Measurements from ENCODE around the gene PCDHGB4.
"Not testable (repeated sequence)": the region's sequence is repeated elsewhere in the genome, so short reads cannot be mapped to it uniquely, and the experiment has no call there.

Gene PCDHGB4

DNA sequence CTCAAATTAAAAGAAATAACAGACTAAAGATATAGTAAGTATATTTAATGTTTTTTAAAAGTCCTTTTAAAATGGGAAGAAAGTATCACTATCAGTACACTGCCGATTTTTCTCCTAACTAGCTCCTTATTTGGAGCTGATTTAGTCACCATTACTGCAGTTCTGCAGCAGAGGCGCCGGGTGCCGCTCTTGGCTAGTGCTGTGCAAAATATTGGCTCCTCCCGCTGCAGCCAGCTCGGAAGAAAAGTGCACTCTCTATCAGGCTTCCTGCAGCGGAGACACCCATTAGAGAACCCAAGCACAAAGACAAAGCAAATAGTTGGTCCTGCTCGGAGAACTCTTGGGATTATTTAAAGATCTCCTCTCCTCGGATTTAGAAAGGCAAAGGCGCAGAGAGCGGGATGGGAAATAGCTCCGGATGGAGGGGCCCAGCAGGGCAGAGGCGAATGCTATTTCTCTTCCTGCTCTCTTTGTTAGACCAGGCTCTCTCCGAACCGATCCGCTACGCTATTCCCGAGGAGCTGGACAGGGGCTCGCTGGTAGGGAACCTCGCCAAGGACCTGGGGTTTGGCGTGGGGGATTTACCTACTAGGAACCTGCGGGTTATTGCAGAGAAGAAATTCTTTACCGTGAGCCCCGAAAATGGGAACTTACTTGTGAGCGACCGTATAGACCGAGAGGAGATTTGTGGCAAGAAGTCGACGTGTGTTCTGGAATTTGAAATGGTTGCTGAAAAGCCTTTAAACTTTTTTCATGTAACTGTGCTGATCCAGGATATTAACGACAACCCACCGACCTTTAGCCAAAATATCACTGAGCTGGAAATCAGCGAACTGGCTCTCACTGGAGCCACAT lies 17.3 kb upstream of the PCDHGB4 start, which contains the start of gene PCDHGB3:
TSS of gene PCDHGB3 (plus strand) at position 249 of the 855 bp plus-strand sequence. CDS start at position 402, 153 bp downstream.
- no peak for DNase-seq

GRCh38 chr5:141371572-141372475 lies 15.7 kb upstream of the PCDHGB4 start:
- no peak for DNase-seq

DNA sequence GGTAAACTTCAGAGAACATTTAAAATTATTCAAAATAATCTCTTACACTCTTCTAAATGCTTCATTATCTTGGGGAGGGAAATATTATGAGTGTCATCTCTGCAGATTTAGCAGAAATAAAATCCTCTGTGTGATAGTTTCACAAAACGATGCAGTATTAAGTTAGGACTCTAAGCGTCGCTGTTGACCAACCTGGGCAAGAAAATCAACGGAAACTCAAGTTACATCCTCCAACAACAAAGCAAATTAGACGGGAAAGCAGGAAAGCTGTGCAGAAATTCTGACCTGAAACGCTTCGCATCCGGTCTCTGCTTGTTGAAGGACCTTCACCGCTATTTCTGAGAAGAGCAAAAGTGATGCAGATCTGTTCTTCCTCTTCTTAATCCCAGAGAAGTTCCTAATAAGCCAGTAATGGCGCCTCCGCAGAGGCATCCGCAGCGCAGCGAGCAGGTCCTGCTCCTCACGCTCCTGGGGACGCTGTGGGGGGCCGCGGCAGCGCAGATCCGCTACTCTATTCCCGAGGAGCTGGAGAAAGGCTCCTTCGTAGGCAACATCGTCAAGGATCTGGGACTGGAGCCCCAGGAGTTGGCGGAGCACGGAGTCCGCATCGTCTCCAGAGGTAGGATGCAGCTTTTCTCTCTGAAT lies 13.7 kb upstream of the PCDHGB4 start, which contains the start of gene PCDHGA6:
TSS of gene PCDHGA6 (plus strand) at position 219 of the 645 bp plus-strand sequence. CDS start at position 412, 193 bp downstream.
- DNase-seq: no peak

DNA sequence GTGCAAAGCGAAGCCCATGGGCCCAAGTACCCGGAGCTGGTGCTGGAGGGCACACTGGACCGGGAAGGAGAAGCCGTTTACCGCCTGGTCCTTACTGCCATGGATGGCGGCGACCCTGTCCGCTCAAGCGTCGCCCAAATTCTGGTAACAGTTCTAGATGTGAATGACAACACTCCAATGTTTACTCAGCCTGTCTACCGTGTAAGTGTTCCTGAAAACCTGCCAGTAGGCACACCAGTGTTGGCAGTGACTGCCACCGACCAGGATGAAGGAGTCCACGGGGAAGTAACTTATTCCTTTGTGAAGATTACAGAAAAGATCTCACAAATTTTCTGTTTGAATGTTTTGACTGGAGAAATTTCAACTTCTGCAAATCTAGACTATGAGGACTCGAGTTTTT lies 12.9 kb upstream of the PCDHGB4 start:
- DNase-seq: no peak

GRCh38 chr5:141375444-141376155 lies 11.9 kb upstream of the PCDHGB4 start:
- peak; percentile 52 for DNase-seq

DNA sequence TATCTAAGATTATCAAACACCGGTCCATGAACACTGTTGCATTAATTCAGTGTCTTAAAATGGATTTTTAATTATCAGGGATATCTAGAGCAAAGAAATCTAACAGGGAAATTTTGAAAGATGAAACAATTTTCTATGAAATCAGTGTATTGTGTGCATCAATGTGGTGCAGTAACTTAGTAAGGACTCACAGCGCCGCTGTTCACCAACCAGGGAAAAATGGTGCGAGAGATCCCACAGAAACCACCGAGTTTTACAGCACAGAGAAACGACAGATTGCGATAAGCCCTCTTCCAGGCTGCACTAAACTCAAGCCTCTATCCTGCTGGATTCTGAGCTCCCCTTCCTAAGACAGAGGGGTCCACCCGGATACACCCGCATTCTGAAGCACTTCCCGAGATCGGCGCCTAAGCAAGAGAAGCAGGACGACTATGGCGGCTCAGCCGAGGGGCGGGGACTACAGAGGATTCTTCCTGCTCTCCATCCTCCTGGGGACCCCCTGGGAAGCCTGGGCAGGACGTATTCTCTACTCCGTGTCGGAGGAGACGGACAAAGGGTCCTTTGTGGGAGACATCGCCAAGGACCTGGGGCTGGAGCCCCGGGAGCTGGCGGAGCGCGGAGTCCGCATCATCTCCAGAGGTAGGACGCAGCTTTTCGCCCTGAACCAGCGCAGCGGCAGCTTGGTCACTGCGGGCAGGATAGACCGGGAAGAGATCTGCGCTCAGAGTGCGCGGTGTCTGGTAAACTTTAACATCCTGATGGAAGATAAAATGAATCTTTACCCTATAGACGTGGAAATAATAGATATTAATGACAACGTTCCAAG lies 4.8 kb upstream of the PCDHGB4 start, which contains the start of gene PCDHGA7:
TSS of gene PCDHGA7 (plus strand) at position 274 of the 826 bp plus-strand sequence. CDS start at position 432, 158 bp downstream.
- DNase-seq: peak; percentile 32

DNA sequence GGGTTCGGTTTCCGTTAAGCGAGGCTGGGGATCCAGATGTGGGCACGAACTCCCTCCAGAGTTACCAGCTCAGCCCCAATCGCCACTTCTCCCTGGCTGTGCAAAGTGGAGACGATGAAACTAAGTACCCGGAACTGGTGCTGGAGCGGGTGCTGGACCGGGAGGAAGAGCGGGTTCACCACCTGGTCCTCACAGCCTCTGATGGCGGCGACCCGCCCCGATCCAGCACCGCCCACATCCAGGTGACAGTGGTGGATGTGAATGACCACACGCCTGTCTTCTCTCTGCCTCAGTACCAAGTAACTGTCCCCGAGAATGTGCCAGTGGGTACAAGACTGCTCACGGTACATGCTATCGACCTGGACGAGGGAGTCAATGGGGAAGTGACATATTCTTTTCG lies 4.2 kb upstream of the PCDHGB4 start:
- DNase-seq: peak; percentile 35

- no peak for DNase-seq
These were observed 2.8 kb upstream of the PCDHGB4 start for GRCh38 chr5:141384471-141385267.

DNA sequence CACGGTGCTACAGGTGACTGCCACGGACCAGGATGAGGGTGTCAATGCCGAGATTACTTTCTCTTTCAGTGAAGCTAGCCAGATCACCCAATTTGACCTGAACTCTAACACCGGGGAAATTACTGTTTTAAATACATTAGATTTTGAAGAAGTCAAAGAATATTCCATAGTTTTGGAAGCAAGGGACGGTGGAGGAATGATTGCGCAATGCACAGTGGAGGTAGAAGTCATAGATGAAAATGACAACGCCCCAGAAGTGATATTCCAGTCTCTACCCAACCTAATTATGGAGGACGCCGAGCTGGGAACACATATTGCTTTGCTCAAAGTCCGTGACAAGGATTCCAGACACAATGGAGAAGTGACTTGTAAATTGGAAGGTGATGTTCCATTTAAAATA lies 1.2 kb downstream of the PCDHGB4 start:
- no peak for DNase-seq

- DNase-seq: no peak
These were observed 1.9 kb downstream of the PCDHGB4 start for GRCh38 chr5:141389153-141390042.

- no peak for DNase-seq
These were observed 5.1 kb downstream of the PCDHGB4 start, which contains the start of gene PCDHGA8 for GRCh38 chr5:141392429-141393198. TSS of gene PCDHGA8 (plus strand) at chr5:141392633. CDS start at chr5:141392814, 181 bp downstream.

- no peak for DNase-seq
These were observed 5.8 kb downstream of the PCDHGB4 start for GRCh38 chr5:141393267-141393666.

- not testable (repeated sequence) for DNase-seq
These were observed 7.1 kb downstream of the PCDHGB4 start for GRCh38 chr5:141394401-141395187.

DNA sequence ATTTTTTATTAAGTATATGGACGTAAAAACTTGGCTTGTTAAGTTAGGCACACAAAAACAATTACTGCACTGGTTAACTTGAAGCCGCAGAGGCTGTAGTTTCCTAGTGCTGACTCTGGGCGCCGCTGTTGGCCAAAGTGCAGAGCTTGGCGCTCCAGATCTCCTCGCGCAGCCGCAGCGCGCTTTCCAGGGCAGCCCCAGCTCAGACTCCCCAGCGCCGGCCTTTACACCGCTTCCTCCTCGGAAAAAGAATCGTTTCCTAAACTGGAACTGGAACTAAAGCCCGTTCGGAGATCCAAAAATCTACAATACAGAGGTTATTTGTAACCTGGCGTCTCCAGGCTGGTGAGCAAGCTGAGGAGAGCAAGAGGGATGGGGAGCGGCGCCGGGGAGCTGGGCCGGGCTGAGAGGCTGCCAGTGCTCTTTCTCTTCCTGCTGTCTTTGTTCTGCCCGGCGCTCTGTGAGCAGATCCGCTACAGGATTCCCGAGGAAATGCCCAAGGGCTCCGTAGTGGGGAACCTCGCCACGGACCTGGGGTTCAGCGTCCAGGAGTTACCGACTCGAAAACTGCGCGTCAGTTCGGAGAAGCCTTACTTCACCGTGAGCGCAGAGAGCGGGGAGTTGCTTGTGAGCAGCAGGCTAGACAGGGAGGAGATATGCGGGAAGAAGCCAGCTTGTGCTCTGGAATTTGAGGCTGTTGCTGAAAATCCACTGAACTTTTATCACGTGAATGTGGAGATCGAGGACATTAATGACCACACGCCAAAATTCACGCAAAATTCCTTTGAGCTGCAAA lies 10.5 kb downstream of the PCDHGB4 start, which contains the start of gene PCDHGB5:
TSS of gene PCDHGB5 (plus strand) at position 192 of the 796 bp plus-strand sequence. CDS start at position 373, 181 bp downstream.
- not testable (repeated sequence) for DNase-seq

DNA sequence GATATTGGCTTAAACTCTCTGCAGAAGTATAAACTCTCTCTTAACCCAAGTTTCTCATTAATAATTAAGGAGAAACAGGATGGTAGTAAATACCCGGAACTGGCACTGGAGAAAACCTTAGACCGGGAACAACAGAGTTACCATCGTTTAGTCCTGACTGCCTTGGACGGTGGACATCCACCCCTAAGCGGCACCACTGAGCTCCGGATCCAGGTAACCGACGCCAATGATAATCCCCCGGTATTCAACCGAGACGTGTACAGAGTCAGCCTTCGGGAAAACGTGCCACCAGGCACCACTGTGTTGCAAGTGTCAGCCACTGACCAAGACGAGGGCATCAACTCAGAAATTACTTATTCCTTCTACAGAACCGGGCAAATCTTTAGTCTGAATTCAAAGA lies 11.1 kb downstream of the PCDHGB4 start:
- no peak for DNase-seq

DNA sequence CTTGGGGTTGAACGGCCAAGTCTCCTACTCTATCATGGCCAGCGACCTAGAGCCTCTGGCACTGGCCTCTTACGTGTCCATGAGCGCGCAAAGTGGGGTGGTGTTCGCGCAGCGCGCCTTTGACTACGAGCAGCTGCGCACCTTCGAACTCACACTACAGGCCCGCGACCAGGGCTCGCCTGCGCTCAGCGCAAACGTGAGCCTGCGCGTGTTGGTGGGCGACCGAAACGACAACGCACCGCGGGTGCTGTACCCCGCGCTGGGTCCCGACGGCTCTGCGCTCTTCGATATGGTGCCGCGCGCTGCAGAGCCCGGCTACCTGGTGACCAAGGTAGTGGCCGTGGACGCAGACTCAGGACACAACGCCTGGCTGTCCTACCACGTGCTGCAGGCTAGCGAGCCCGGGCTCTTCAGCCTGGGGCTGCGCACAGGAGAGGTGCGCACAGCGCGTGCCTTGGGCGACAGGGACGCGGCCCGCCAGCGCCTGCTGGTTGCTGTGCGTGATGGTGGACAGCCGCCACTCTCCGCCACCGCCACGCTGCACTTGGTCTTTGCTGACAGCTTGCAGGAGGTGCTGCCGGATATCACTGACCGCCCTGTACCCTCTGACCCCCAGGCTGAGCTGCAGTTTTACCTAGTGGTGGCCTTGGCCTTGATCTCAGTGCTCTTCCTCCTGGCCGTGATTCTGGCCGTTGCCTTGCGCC lies 12.2 kb downstream of the PCDHGB4 start:
- DNase-seq: no peak
